RCC 7860 (cell line): ENCODE data around the gene EXOC3L1.

Experiments
- DNase-seq: peaks from one replicate; pipeline ENCODE4 v3.0.0-alpha.2; 2015; ENCODE audit warnings: low spot score
- FAIRE-seq: peaks from 2 replicates; lab custom pipeline; 2012; peaks lifted over from hg19 to GRCh38; lab: Jason Lieb, UNC

Gene EXOC3L1

DNA sequence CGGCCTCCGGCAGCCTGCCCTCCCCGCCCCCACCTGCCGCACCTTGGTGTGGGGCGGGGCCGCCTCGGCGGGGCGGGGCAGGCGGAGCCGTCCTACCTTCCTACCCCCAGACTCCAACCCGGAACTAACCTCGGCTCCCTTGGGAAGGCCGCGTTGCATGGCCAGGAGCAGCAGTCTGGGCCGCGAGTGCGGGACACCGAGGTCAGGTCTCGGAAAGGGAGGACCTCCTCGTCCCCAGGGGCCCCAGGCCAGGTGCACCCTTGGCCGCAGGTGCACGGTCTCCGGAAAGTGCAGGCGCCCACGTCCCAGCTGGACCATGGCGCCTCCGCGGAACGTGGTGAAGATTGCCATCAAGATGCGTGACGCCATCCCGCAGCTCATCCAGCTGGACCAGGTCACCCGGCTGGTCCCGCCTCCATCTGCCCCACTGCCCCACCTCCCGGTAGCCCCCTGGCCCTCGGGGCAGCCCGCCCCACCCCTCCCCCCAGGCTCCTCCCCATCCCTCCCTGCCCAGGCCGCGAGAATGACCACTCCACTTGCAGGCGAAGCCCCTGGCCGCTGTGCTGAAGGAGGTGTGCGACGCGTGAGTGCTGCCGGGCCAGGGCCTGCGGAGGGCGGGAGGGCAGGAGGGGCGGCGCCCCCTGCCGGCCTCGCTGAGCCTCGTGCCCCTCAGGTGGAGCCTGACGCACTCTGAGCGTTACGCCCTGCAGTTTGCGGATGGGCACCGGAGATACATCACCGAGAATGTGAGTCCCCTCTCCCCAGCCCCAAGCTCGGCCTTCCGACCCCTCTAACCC lies 9.3 kb upstream of the EXOC3L1 start, which contains the start of gene ELMO3:
Gene ELMO3, plus strand, starts transcription at position 121 of the 797 bp plus-strand sequence. Its CDS starts 196 bp downstream, at position 317.
- no peak for DNase-seq
- no peak for FAIRE-seq

DNA sequence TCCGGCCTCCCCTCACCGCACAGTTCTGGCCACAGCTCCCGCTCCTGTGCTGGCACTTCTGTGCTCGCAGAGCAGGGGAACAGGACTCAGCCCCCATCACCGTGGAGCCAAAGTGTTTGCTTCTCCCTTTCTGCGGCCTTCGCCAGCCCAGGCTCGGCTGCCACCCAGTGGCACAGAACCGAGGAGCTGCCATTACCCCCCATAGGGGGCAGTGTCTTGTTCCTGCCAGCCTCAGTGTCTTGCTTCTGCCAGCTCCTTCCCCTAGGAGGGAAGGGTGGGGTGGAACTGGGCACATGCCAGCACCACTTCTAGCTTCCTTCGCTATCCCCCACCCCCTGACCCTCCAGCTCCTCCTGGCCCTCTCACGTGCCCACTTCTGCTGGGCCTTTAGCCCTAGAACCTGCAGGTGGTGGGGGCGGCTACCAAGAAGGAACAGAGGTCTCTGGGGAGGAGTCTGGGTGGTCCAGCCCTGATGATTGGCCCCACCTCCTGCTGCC lies 8.3 kb upstream of the EXOC3L1 start:
- no peak for FAIRE-seq
- no peak for DNase-seq

DNA sequence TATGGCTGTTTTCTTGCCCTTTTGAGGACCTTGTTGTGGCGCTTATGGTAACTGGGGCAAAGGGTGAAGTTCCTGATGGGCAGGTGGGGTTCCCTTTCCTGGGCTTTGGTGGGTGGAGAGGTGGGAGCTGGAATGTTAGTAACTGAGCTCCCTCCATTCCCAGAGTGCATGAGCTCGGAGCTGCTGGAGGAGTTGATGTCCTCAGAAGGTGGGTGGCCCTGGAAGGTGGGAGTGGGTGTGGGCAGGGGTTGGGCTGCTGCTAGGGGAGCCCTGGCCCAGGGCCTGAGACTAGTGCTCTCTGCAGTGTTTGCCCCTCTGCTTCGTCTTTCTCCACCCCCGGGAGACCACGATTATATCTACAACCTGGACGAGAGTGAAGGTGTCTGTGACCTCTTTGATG lies 7.8 kb upstream of the EXOC3L1 start:
- no peak for DNase-seq
- FAIRE-seq: no peak

DNA sequence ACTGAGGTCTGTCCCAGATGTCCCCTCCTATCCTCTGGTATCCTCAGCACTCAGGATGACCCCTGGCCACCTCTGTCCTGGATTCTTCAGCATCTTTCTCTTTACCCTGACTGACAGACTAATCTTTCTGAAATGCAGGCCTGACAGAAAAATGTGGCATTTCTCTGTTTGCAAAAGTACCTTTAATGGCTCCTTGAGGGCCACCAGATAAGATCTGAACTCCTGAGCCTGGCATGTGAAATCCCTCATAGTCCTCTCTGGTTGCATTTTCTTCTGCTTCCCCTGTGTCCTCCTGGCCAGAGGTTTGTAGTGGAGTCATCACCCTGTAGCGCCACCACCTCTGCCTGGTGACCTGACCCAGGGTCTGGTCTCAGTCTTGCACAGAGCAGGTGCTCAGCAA lies 6.9 kb upstream of the EXOC3L1 start:
- DNase-seq (no peak), FAIRE-seq (no peak)

DNA sequence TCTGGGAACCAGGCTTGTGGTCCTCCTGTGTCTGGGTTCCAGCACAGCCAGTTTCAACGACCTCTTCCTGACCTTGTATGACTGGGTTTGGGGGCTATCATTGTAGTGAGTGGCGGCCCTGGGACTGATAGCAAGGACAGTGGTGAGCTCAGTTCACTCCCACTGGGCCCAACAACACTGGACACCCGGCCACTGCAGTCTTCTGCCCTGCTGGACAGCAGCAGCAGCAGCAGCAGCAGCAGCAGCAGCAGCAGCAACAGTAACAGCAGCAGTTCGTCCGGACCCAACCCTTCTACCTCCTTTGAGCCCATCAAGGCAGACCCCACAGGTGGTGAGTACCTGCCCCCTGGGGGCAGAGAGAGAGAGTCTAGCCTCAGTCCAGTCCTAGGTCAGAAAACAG lies 5.7 kb upstream of the EXOC3L1 start:
- DNase-seq: no peak
- FAIRE-seq: no peak

DNA sequence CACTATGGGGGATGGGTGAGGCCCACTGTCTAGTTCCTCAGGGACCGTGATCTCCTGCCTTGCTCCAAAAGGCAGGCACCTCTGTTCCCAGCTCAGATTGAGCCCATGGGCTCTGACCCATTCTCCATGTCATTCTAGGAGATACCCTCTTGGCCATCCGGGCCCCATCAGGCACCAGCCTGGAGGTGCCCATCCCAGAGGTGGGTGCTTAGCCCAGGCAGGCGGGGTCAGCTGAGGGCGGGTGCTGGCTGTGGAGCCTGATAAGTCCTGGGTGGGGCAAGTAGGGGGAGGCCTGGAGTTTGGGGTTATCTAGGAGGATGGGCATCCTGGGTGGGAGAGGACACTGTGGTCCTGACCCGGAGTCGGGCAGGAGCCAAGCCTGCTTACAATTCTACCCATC lies 4.3 kb upstream of the EXOC3L1 start:
- FAIRE-seq (no peak), DNase-seq (no peak)

DNA sequence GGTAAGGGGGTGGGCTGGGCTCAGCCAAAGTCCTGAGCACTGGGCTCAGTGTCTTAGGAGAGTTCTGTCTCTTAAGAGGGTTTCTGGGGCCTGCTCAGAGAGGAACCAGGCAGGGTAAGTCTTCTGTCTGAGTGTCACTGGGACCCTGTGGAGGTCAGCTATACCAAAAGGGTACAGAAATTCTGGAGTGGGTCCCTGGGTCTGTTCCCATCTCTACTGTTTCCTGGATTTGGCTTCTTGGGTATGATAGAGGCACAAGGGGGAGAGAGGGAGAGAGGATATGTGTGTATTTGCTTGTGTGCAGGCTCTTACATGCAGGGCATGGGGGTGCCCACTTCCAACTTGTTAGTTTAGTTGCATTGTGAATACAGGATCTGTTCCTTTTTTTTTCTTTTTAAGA lies 3.6 kb upstream of the EXOC3L1 start:
- no peak for FAIRE-seq
- no peak for DNase-seq

DNA sequence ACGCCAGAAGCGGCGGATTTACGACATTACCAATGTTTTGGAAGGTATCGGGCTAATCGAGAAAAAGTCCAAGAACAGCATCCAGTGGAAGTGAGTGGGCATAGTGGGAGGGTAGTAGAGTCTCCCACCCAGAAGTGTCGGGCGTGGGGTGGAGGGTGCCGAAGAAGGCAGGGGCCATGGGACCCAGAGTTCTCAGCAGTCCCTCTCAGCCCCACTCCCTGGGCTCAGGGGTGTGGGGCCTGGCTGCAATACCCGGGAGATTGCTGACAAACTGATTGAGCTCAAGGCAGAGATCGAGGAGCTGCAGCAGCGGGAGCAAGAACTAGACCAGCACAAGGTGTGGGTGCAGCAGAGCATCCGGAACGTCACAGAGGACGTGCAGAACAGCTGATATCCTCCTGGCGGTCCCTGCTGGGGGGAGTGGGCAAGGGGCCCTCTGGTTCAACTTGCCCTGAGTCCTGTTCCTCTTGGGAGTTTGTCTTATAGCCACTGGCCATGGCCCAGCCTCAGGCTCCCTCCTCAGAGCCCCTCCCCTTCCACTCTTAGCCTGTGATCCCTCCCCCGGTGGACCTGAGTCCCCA lies 2.9 kb upstream of the EXOC3L1 start:
- no peak for FAIRE-seq
- no peak for DNase-seq

DNA sequence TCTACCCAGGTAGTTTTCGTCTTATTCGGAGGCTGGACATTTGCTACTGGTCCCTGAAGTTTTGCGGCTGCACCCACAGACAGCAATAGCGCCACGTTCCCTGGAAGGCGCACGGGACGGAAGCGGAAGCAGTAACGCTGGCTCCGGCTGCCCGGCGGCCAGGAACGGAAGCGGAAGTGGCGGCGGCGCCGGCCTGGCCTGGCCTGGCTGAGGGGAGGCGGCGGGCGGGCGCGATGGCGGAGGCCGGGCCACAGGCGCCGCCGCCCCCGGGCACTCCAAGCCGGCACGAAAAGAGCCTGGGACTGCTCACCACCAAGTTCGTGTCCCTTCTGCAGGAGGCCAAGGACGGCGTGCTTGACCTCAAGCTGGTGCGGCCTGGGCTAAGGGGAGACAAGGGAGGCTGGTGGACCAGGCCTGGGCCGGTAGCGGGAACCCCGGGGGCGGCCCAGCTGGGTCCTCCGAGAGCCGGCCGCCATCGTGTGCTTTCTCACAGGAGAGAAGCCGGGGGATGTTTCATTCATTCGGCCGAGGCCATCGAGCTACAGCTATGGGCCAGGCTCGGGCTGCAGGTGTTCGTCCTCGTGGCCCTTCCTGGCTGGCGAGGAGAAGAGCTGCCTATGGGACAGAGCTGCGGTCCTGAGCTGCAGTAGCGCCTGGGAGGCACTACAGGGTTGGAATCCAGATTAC lies 2.2 kb upstream of the EXOC3L1 start, which contains the start of gene E2F4:
Gene E2F4, plus strand, starts transcription at position 161 of the 687 bp plus-strand sequence. Its CDS starts 73 bp downstream, at position 234.
- FAIRE-seq (peak; percentile 8), DNase-seq (peak; percentile 77)

DNA sequence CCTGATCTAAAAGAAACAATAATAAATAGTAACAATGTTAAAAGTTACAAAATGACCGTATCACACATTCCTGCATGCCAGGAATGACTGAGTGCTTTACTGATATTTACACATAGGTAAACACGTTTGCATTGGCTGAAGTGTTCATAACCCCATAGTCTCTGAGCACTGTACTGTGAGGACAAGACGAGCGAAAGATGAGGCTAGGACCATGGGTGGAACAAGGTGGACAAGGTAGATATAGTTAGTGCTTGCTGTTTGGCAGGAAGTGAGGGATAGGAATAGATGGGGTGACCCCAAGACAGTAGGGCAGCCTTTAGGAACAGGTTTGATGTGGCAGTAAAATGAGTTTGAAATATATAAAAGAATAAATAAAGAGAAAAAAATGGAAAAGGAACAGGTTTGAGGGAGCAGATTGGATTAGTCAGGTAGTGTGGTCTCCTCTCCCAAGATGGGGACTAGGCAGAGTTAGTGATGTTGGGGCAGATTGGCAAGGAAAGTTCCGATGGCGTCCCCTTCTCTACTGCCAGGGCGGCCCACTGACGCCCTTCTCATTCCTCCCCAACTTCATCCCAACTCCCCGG lies 1.6 kb upstream of the EXOC3L1 start:
- FAIRE-seq: no peak

DNA sequence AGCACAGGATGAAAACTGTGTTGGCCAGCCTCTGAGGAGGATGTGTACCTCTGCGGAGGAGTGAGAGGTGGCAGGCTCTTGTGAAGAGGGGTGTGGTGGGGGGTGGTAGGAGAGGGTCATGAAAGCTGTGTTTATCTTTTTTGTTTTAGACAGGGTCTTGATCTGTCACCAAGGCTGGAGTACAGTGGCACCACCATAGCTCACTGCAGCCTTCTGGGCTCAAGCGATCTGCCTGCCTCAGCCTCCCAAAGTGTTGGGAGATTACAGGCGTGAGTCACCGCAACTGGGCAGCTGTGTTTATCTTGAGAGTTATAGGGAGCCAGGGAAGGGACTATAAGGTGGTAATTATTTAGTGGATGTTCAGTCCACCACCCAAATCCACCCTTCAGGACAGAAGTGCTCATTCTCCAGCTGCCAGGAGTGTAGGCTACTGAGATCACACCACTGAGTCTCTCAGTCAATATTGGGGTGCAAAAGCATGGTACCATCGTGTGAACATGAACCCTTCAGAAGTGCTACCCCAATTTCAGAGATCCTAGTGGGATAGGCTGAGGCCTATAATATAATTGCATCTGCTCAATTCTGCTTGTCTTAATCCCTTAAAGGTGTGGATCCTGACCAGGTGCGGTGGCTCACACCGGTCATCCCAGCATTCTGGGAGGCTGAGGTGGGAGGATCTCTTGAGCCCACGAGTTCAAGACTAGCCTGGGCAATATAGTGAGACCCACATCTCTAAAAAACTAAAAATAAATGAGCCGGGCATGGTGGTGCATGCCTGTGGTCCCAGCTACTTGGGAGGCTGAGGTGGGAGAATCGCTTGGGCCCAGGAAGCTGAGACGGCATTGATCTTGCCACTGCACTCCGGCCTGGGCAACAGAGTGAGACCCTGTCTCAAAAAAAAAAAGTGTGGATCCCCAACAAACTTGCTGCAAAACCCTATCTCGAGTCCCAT lies 788 bp upstream of the EXOC3L1 start:
- DNase-seq (no peak), FAIRE-seq (no peak)

More for the DNA sequence above, 1.6 kb upstream of the EXOC3L1 start:
- DNase-seq: no peak

DNA sequence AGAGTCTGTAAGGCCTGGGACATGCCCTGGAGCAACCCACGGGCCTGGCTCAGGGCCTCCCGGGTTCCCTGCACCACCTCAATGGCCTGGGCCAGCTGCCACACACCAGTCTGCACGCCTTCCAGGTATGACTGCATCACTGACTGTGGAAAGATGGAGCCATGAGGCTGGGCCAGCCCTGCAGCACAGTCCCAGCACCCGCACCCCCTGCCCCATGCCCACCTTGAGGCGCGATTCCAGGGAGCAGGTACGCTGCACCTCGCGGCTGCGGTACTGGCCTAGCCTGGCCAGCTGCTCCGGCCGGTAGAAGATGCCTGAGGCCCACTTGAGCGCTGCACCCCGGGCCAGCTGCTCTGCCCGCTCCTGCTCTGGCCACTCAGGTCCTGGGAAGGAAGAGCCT lies 1.1 kb downstream of the EXOC3L1 start:
- DNase-seq: no peak
- no peak for FAIRE-seq

DNA sequence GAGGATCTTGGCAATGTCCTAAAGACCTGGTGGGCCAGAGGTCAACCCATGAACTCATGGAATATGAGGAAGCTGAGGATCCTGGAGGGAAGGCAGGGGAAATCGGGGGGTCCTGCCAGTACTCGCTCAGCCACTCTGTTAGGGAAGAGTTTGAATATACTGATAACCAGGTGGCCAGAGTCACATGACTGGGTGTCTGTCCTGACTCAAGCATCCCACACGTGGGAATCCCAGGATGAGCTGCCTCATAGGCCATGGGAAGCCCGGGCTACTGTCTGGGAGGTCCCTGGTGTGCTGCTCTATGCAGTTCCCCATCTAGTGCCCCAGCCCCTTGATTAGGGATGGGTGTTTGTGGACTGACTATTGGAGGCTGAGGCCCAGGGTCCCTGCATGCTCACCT lies 1.6 kb downstream of the EXOC3L1 start:
- DNase-seq (no peak), FAIRE-seq (no peak)

DNA sequence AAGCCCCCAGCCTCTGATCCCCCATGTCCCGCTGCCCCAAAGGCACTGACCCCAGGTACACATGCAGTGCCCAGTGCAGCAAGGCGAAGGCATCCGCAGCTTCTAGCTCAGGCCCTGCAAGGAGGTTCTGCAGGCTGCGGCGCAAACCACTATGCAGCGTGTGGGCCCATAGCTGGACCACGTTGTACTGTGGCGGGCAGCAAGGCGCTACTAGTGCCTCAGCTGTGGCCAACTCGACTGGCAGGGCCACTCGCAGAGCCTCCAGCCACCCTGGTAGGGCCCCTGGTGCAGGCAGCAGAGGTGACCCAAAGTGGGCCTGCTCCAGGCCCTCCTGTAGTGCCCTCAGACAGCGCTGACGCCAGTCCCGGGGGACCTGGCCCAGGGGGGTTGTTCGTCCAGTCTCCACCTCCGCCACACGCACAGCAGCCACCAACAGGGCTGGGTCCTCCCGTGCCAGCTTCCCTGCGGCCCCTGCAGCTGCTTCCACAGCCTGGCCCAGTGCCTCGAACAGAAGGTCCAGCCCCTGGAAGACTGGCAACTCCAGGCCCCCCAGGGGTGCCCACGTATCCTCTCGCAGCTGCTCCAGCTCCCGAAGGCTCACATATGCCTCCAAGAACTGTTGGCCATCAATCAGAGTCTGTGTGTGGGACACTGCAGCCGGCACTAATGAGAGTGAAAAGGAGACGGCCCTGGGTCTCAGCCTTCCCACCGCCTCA lies 2.6 kb downstream of the EXOC3L1 start:
- DNase-seq (no peak), FAIRE-seq (no peak)

DNA sequence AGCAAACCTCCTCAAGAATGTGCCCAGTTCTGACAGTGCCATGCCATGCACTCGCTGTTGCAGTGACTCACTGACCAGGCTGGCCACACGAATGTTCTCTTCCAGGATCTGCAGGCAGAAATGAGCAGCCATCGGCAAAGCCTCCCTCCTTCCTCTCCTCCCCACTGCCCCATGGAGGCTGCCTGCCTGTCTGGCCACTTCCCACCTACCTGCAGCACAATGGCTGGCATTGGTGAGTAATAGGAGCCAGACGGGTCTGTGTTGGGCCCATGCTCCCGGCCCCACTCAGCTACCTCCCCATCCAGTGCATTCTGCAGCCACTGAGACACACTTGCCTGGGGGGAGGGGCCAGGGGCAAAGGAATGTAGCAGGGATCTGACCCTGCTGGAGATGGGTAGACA lies 3.4 kb downstream of the EXOC3L1 start:
- DNase-seq (peak; percentile 92), FAIRE-seq (peak; percentile 78)

DNA sequence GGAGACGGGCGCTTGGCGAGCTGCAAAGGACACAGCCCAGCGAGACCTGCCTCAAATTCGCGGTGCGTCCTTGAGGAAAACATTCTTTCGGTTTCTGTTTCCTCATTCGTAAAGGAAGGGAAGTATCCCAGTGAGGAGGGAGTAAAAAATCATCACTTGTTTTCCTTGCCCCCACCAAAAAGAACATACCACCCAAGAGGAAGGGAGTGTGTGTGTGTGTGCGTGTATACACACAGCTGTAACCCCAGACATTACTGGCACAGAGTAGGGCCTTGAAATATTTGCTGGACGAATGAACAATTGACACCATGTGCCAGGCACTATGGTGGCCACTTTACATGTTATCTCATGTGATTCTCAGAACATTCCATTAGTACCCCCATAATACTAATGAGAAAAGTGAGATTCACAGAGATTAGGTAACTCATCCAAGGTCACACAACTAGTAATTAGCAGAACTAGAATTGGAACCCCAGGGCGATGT lies 4.2 kb downstream of the EXOC3L1 start:
- FAIRE-seq (no peak), DNase-seq (no peak)

DNA sequence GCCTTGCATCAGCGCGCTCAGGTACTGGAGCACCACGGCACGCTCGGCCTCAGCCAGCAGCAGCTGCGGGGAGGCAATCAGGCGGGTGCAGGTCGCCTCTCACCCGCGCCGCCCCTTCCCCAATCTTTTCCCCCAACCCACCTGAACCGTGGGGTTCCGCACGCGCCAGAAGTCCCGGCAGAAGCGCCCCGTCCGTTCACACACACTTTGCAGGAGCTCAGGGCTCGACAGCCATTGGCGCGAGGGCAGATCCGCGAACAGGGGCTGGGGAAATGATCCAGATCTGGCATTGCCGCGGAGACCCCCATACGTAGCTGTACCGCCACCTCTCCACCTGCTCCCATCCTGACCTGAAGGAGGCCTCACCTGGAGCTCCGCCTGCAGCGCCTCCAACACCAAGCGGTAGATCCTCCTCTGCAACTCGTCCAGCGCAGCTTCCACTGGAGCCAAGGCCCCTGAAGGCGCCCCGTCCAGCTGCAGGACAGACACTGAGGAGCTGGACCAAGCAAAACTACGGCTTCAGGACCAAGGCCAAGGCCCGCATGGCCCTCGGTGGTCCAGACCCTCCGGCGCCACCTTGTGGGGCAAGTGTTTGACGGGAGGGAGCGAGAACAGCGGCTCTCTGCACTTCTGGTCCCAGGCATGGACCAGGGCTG lies 4.8 kb downstream of the EXOC3L1 start:
- DNase-seq (peak; percentile 76), FAIRE-seq (no peak)

DNA sequence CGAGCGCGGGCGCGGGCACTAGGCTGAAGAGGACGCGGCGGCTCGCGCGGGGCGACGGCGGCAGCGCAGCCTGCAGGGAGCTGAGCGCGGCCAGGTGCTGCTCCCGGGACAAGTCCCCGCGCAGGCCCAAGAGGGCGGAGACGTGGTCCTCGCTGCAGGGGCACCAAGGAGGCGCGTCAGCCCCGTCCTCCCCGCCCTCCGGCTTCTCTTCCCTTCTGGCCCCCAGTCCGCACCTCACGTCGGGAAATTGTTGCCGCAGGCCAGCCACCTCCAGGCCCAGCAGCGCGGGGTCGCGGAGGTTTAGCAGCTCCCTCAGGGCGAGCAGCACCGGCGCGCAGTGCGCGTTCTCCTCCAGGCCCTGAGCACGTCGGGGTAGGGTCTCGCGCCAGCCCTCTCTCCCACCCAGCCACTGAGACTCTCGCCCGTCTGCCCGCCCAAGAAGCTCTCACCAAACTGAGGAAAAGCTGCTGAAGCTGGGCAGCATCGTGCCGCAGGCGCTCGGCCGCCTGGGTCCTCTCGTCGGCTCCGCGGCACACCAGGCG lies 5.4 kb downstream of the EXOC3L1 start:
- DNase-seq: no peak
- FAIRE-seq: no peak
